Fibroblast of lung (primary cell): ENCODE measurements around the gene CFAP100. TPM values are rescaled to one million over a fixed set of nuclear protein-coding genes. Genes with fewer than 3 reads are reported as not detected.

Experiments used
- DNase-seq, 2 donors: peaks; one replicate each; pipeline versions ENCODE4 v3.0.0 to v3.0.0-alpha.2; 2010; ENCODE audit warnings: low read depth in 2 of 2
- H2AFZ ChIP-seq: 2 replicates; pipeline ENCODE4 v1.5.1; 2012; ENCODE audit warnings: low read length, control low read depth, inconsistent platforms
- H3K27ac ChIP-seq: 2 replicates; pipeline ENCODE4 v1.5.1; 2011; ENCODE audit warnings: low read length, control low read depth; ENCODE audit not compliant: insufficient read depth
- H3K27me3 ChIP-seq: 2 replicates; pipeline ENCODE4 v1.5.1; 2011; ENCODE audit warnings: mild to moderate bottlenecking, low read length; ENCODE audit not compliant: control insufficient read depth, insufficient read depth
- H3K36me3 ChIP-seq: 2 replicates; pipeline ENCODE4 v1.5.1; 2011; ENCODE audit warnings: low read length; ENCODE audit not compliant: control insufficient read depth, insufficient read depth
- H3K4me1 ChIP-seq: 2 replicates; pipeline ENCODE4 v1.5.1; 2011; ENCODE audit warnings: low read length; ENCODE audit not compliant: control insufficient read depth, insufficient read depth; ENCODE audit errors: extremely low read depth
- H3K4me2 ChIP-seq: 2 replicates; pipeline ENCODE4 v1.5.1; 2011; ENCODE audit warnings: low read length, control low read depth; ENCODE audit not compliant: insufficient read depth; ENCODE audit errors: extremely low read depth
- H3K4me3 ChIP-seq, 4 experiments: fragments of 200-600 bp in 1 of 4; sonication (generic) in 1 of 4; replicated peaks in 1 of 4; 2 replicates each; pipeline ENCODE4 v1.5.1; 2011 to 2016; ENCODE audit warnings: low read length in 4 of 4, low read depth in 3 of 4, mild to moderate bottlenecking in 3 of 4, control low read depth in 2 of 4, inconsistent platforms in 1 of 4, mixed read lengths in 1 of 4; ENCODE audit not compliant: insufficient read depth in 1 of 4; ENCODE audit errors: control extremely low read depth in 1 of 4
- H3K79me2 ChIP-seq: 2 replicates; pipeline ENCODE4 v1.5.1; 2012; ENCODE audit warnings: mild to moderate bottlenecking, low read length, inconsistent platforms; ENCODE audit not compliant: control insufficient read depth, insufficient read depth
- H3K9ac ChIP-seq: 2 replicates; pipeline ENCODE4 v1.5.1; 2011; ENCODE audit warnings: mild to moderate bottlenecking, low read length, control low read depth; ENCODE audit not compliant: insufficient read depth
- H3K9me3 ChIP-seq: 2 replicates; pipeline ENCODE4 v1.5.1; 2012; ENCODE audit warnings: low read depth, low read length; ENCODE audit not compliant: control insufficient read depth, insufficient read depth
- H4K20me1 ChIP-seq: 2 replicates; pipeline ENCODE4 v1.5.1; 2011; ENCODE audit warnings: low read length; ENCODE audit not compliant: control insufficient read depth, insufficient read depth; ENCODE audit errors: extremely low read depth
- CTCF ChIP-seq, 2 donors: IDR thresholded peaks in 1 of 2; conservative IDR thresholded peaks in 1 of 2; 1 replicate in 1 of 2; 2 replicates in 1 of 2; pipeline ENCODE4 v1.5.1; 2011 to 2012; ENCODE audit warnings: low read length in 2 of 2, control low read depth in 1 of 2, inconsistent platforms in 1 of 2, low read depth in 1 of 2, mild to moderate bottlenecking in 1 of 2
- EZH2 ChIP-seq: IDR thresholded peaks from 2 replicates; pipeline ENCODE4 v1.5.1; 2012; ENCODE audit warnings: low read length, control low read depth, mild to moderate bottlenecking; ENCODE audit errors: missing control alignments
- polyA plus RNA-seq, 2 donors: library from polyadenylated mRNA; depleted of rRNA in 1 of 2; stranded (reverse) in 1 of 2; unstranded in 1 of 2; fragments of >200 nt; gene quantifications; 2 replicates each; pipeline ENCODE4 v1.2.1, GENCODE V29; 2011 to 2012; ENCODE audit warnings: missing spikeins in 1 of 2
- total RNA-seq: library from RNA; depleted of rRNA; stranded (reverse); fragments of >200 nt; gene quantifications from 2 replicates; pipeline ENCODE4 v1.2.1, GENCODE V29; 2014

Gene CFAP100
- total and polyA plus RNA-seq, 2 donors (not counting 1 experiment from before 2014, with no cell fraction given), result not detected

- Histone ChIP-seq H3K4me1 (no peaks in the 10 kb centered on the region), H3K79me2 (peaks cover 11% of the 10 kb centered on the region), H3K9me3 (no peaks in the 10 kb centered on the region), H3K4me2 (no peak overlapping the region), H4K20me1 (no peaks in the 10 kb centered on the region), H3K36me3 (peaks cover 41% of the 10 kb centered on the region), H3K27ac (no peak overlapping the region), H3K27me3 (no peaks in the 10 kb centered on the region), H3K4me3 (no peak overlapping the region), H3K9ac (no peak overlapping the region), H2AFZ (no peak overlapping the region)
- no peak for TF ChIP-seq CTCF (conservative IDR thresholded peaks at IDR 0.05 in 1 of 2, IDR thresholded peaks at IDR 0.05 in 1 of 2; ENCODE audit: low read depth in 1 of 2, low read length in 2 of 2)
- TF ChIP-seq EZH2, result no peak
- DNase-seq, result no peak
Observed at GRCh38 chr3:126464494-126464893, 69.8 kb downstream of the CFAP100 start.

DNA sequence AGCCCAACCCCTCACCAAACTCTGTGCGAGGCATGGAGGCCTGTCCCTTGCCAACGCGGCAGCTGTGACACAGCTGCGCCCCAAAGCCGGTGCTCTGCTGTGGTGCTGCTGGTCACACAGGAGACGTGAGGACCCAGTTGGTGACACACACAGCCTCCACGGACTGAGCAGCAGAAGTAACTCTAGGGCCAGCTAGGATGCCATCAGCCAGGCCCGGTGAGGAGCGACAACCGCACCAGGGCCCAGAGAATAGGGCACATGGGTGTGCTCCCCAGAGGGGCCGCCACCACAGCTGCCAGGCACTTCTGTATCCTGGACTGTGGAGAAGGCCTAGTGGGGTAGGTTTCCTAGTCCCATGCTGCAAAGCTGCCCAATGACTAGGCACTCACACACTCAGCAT lies 70.3 kb downstream of the CFAP100 start:
- Histone ChIP-seq H4K20me1 (no peaks in the 10 kb centered on the region), H3K79me2 (peaks cover 12% of the 10 kb centered on the region), H2AFZ (no peak overlapping the region), H3K36me3 (peaks cover 43% of the 10 kb centered on the region), H3K4me3 (no peak overlapping the region), H3K9ac (no peak overlapping the region), H3K9me3 (no peaks in the 10 kb centered on the region), H3K27ac (no peak overlapping the region), H3K4me2 (no peak overlapping the region), H3K27me3 (no peaks in the 10 kb centered on the region), H3K4me1 (no peaks in the 10 kb centered on the region)
- DNase-seq, result no peak
- no peak for TF ChIP-seq EZH2
- TF ChIP-seq CTCF (conservative IDR thresholded peaks at IDR 0.05 in 1 of 2, IDR thresholded peaks at IDR 0.05 in 1 of 2; ENCODE audit: low read depth in 1 of 2, low read length in 2 of 2), result no peak

GRCh38 chr3:126465928-126466544 lies 71.3 kb downstream of the CFAP100 start:
- Histone ChIP-seq H3K4me2 (no peak overlapping the region), H2AFZ (no peak overlapping the region), H3K36me3 (peaks cover 40% of the 10 kb centered on the region), H3K4me1 (no peaks in the 10 kb centered on the region), H3K9ac (no peak overlapping the region), H3K4me3 (no peak overlapping the region), H3K79me2 (peaks cover 12% of the 10 kb centered on the region), H3K27me3 (no peaks in the 10 kb centered on the region), H4K20me1 (no peaks in the 10 kb centered on the region), H3K27ac (no peak overlapping the region), H3K9me3 (no peaks in the 10 kb centered on the region)
- TF ChIP-seq EZH2, result no peak
- TF ChIP-seq CTCF (conservative IDR thresholded peaks at IDR 0.05 in 1 of 2, IDR thresholded peaks at IDR 0.05 in 1 of 2; ENCODE audit: low read depth in 1 of 2, low read length in 2 of 2), result no peak
- no peak for DNase-seq
